ENCODE data around the gene GALNTL6. TPM values are rescaled to one million over a fixed set of nuclear protein-coding genes. Genes with fewer than 3 reads are reported as not detected.

The GALNTL6 gene
- total RNA-seq, 1 experiment from 2014 or later: not detected

GRCh38 chr4:172149329-172149728 is 336.1 kb downstream of the GALNTL6 start:
- WGBS (ENCODE audit: extremely low coverage, insufficient read length, low lambda C conversion rate): no CpG with 5 or more reads among the region's 5 CpGs
- Mint-ChIP-seq H3K4me3 (no peak overlapping the region), H3K4me1 (peaks cover 3 to 7% of the 10 kb centered on the region in 2 experiments; a peak in 3 of 4 replicates), H3K9me3 (no peaks in the 10 kb centered on the region), H3K27me3 (ENCODE audit: low read depth) (no peaks in the 10 kb centered on the region), H3K27ac (no peak overlapping the region; a peak in 1 of 7 replicates), H3K36me3 (ENCODE audit: insufficient read depth in 1 of 3, low read depth in 3 of 3) (no peaks in the 10 kb centered on the region)
- no peak overlapping the region for H2BK120ac ChIP-seq (ENCODE audit: low read depth, low read length, poor library complexity, severe bottlenecking)
- no peak overlapping the region for H4K5ac ChIP-seq (ENCODE audit: insufficient read length, low read depth, low read length)
- no peak overlapping the region for H3K4ac ChIP-seq (ENCODE audit: low read depth, low read length)
- no peak overlapping the region for H3K56ac ChIP-seq (ENCODE audit: insufficient read length, low read depth, low read length)
- H3K4me2 ChIP-seq (ENCODE audit: insufficient read depth, insufficient read length, low read length): no peak overlapping the region
- no peak overlapping the region for H4K8ac ChIP-seq (replicated peaks; ENCODE audit: insufficient read length, low read depth, low read length)
- H2BK12ac ChIP-seq (ENCODE audit: insufficient read length, low read depth, low read length): no peak overlapping the region
- no peak overlapping the region for H2AFZ ChIP-seq (ENCODE audit: low read length)
- TF ChIP-seq CTCF (conservative IDR thresholded peaks at IDR 0.05): no peak
- H3T11ph ChIP-seq (ENCODE audit: low read length): no peak overlapping the region
- no peak for DNase-seq
- no peak overlapping the region for H3K23ac ChIP-seq (ENCODE audit: insufficient read length, low read depth, low read length)
- no peaks in the 10 kb centered on the region for H3K79me2 ChIP-seq (ENCODE audit: insufficient read depth, low read length)
- H3K27ac ChIP-seq (ENCODE audit: insufficient read length, low read depth, low read length): no peak overlapping the region
- no peaks in the 10 kb centered on the region for H3K9me3 ChIP-seq (ENCODE audit: control insufficient read depth, low read depth, low read length)
- no peaks in the 10 kb centered on the region for H3K79me1 ChIP-seq (ENCODE audit: insufficient read depth, low read depth, low read length, poor library complexity, severe bottlenecking)
- H2BK5ac ChIP-seq (ENCODE audit: insufficient read length, low read length): no peak overlapping the region
- no peak overlapping the region for H3K18ac ChIP-seq (ENCODE audit: insufficient read length, low read depth, low read length)
- H2AK5ac ChIP-seq (ENCODE audit: insufficient read length, low read length): no peak overlapping the region
- no peak overlapping the region for H2BK15ac ChIP-seq (ENCODE audit: low read depth, low read length)
- H3K27me3 ChIP-seq (ENCODE audit: insufficient read depth, low read length): no peaks in the 10 kb centered on the region
- no peaks in the 10 kb centered on the region for H3K23me2 ChIP-seq (ENCODE audit: insufficient read length, low read depth, low read length, poor library complexity, severe bottlenecking)
- H4K91ac ChIP-seq (ENCODE audit: insufficient read length, low read depth, low read length): no peak overlapping the region
- H3K9ac ChIP-seq (ENCODE audit: extremely low read depth, insufficient read length, low read length): no peak overlapping the region
- no peaks in the 10 kb centered on the region for H3K4me1 ChIP-seq (ENCODE audit: insufficient read depth, low read length)
- H4K20me1 ChIP-seq (ENCODE audit: control insufficient read depth, insufficient read depth, insufficient read length): no peaks in the 10 kb centered on the region
- no peak overlapping the region for H3K14ac ChIP-seq (ENCODE audit: insufficient read depth, low read length)
- H2BK20ac ChIP-seq (ENCODE audit: low read depth, low read length, poor library complexity, severe bottlenecking): no peak overlapping the region
